Upper lobe of left lung (tissue), 4 donors: ENCODE results near the gene FAM3B.

Source experiments
- CTCF ChIP-seq, 6 experiments: fragments of 450-650 bp in 4 of 6; fragments of 200-600 bp in 2 of 6; sonication (generic) in 2 of 6; IDR thresholded peaks; one replicate each; pipeline ENCODE4 v1.5.1; 2016 to 2019; ENCODE audit warnings: antibody characterized with exemption in 6 of 6
- POLR2AphosphoS5 ChIP-seq, 2 donors: sonication (generic); formaldehyde crosslinking; IDR thresholded peaks; one replicate each; pipeline ENCODE4 v1.5.1; 2017; ENCODE audit warnings: antibody characterized with exemption in 2 of 2

GRCh38 chr21:41370840-41371684 lies 54.5 kb downstream of the FAM3B start:
- no peak for TF ChIP-seq POLR2AphosphoS5 (IDR thresholded peaks at IDR 0.05)
- no peak for TF ChIP-seq CTCF (IDR thresholded peaks at IDR 0.05)
